Measurements from ENCODE around the gene KCNJ2.

Gene KCNJ2

GRCh38 chr17:70159980-70160379, 9.4 kb upstream of the KCNJ2 start:
- DNase-seq (ENCODE audit: low spot score) = no peak

- DNase-seq (ENCODE audit: low spot score) = no peak
Observed at GRCh38 chr17:70161519-70161918, 7.8 kb upstream of the KCNJ2 start.

GRCh38 chr17:70165383-70165782, 3.9 kb upstream of the KCNJ2 start:
- no peak for DNase-seq (ENCODE audit: low spot score)

DNA sequence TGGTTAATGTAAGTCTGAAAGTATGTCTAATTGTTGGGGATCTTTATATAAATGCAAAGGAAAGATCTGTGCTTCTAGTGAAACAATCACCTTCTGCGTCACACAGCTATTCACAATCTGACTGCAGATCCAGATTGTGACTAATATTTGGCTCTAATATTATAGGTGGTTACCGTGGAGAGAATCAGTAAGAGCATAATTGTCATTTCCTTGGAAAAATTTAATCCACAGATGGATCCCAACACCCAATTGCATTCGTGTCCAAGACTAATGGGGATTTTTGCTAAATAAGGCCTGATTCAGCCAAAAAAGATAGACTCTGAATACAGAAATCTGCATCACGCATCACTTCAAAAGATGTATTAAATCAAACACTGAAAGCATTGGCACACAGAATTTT, 2.7 kb upstream of the KCNJ2 start:
- DNase-seq (ENCODE audit: low spot score) = no peak

DNA sequence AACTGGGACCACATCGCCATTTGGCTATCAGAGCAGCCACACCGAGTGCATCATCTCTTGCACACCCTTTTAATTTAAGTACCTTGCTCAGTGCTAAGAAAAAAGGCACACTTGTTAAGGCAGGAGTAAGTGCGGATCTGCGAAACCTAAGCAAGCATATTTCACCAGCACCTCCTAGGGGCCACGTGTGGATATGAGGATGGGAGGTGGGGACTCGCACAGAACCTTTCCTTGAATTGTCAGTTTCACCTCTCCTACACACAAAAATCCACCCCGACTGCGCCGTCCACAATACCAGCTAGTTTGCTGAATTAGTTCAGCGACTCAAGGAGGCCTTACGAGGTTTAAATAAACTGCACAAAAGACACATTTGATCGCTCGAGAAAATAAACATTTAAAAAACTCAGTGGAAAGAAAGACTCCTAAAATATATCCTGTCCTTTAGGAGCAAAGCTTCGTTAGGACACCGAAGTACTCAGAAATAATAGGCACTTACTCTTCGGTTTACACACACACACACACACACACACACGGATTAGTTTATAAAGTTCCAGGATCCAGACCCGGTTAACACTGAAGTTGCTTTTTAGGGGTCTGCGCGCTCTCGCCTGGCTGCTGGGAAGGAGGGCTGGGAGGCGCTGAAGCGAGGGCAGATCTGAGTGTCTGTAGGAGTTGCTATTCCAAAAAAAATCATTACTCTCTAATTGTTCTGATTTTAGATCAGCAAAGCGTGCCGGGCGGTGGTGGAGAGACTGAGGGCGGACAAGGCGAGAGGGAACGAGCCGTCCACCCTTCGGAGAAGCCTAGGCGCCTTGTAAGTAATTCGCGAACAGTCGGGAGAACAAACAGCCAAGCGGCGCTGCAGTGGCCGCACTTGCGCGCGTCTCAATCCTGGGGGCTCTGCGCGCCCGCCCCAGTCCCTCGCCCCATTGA, 1.0 kb upstream of the KCNJ2 start:
- DNase-seq (ENCODE audit: low spot score) = peak; percentile 27

DNA sequence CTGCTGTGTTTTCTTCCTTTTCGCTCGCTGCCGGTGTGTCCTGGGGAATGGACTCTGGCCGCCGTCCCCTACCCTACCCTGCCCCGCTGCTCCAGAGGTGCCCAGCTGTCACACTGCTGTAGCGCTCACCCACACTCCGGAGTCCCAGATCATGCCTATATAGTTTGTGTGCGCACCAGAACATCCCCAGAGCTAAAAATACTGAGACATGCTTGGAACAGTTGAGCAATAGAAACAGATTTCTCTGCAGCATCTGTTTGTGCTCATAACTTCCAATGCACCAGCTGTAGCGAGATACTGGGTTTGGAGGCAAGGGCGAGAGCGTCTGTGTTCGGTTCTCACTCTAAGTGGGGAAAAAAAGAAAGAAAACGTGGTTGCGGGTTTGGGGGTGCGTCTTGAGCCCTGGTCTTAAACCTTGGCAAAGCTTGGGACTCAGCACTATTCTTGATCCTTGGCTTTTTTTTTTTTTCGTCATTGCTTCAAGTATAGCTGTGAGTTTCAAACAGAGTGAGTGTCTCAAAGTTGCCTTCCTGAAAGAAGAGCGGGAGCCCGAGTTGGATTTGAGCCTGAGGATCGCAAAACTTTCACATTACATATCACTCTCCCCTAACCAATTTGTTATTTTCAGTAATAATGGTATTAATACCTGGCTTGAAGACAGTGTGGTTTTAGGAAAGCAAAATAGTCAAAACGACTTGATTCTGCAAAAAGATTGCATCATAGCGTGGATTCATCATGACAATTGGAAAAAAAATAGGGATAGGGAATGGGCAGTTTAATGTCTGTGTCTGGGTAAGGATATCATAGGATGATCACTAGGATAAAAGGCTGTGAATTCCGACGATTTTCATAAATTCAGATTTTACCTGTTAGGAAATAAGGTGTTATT, 621 bp downstream of the KCNJ2 start:
- DNase-seq (ENCODE audit: low spot score) = no peak

DNA sequence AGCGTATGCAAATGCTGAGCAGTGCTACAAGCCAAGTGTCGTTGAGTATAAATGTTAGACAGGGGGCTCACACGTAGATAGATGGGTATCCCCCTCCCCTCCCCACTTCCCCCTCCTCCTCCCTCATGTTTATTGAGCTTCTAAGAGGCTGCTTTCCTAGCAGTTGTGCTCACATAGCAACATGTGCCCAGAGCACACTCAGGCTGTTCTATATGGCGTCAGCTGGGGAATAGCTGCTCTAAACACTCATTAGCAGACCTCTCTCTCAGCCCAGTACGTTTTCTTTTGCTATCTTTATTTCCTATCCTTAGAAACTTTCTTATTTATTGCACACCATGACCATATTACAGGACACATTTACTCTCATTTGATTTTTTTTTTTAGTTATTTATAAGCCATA, 1.8 kb downstream of the KCNJ2 start:
- DNase-seq (ENCODE audit: low spot score) = no peak

GRCh38 chr17:70172449-70172848, 3.1 kb downstream of the KCNJ2 start:
- no peak for DNase-seq (ENCODE audit: low spot score)

- no peak for DNase-seq (ENCODE audit: low spot score)
Observed at GRCh38 chr17:70172923-70173322, 3.6 kb downstream of the KCNJ2 start.

- no peak for DNase-seq (ENCODE audit: low spot score)
Observed at GRCh38 chr17:70173681-70174080, 4.3 kb downstream of the KCNJ2 start.

GRCh38 chr17:70181376-70181775, 12.0 kb downstream of the KCNJ2 start:
- DNase-seq (ENCODE audit: low spot score) = no peak

- DNase-seq (ENCODE audit: low spot score) = no peak
Observed at GRCh38 chr17:70181866-70182265, 12.5 kb downstream of the KCNJ2 start.

GRCh38 chr17:70183508-70183907, 14.2 kb downstream of the KCNJ2 start:
- no peak for DNase-seq (ENCODE audit: low spot score)

DNA sequence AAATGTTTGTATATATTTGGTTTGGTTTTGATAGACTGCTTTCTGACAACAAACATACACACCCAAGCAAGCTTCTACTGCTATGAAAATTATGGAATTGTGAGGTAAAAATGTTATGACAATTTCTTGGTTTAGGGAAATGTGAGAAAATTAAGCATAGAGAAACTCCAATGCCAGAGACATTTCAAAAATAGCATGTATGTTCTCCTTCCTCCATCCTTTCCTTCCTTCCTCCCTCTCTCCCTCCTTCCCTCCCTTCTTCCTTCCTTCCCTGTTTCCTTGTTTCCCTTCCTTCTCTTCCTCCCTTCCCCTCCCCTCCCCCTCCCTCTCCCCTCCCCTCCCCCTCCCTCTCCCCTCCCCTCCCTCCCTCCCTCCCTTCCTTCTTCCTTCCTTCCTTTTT, 14.9 kb downstream of the KCNJ2 start:
- DNase-seq (ENCODE audit: low spot score) = no peak

- no peak for DNase-seq (ENCODE audit: low spot score)
Observed at GRCh38 chr17:70184770-70185169, 15.4 kb downstream of the KCNJ2 start.

DNA sequence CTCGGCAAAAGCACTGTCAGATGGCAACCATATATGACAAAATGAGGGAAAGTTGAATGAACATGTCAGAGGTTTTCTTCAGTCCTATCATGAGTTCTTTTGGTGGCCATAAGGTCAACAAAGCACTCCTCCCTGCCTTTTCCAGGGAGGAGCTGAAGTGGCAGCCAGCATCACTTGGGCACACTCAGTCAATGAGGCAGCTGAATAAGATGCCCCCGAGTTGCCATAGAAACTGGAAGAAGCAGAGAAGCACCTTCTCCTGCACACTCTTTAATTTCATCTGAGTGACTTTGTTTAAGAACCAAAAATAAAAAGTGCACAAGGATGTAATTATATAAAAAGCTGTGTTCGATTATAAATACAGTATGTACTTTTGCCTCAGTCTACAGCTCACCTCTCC, 16.0 kb downstream of the KCNJ2 start:
- no peak for DNase-seq (ENCODE audit: low spot score)

DNA sequence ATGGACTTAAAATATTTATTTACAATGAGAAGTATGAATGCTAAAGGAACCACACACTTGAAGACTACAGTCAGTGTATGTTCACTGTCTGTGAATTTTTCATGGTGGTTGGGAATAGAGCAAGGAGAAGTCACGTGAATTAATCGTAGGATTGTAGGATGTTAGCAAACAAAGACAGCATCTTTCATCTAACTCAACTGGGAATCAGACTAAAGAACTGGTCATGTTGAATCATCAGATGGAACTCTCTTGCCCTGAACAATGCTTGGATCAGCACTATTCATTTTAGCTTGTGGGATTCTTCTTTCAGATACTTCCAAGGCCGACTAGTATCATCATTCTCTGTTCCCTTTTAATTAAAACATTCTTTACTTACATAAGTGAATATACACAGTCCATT, 18.1 kb downstream of the KCNJ2 start:
- no peak for DNase-seq (ENCODE audit: low spot score)

- no peak for DNase-seq (ENCODE audit: low spot score)
Observed at GRCh38 chr17:70190959-70191805, 21.9 kb downstream of the KCNJ2 start.

DNA sequence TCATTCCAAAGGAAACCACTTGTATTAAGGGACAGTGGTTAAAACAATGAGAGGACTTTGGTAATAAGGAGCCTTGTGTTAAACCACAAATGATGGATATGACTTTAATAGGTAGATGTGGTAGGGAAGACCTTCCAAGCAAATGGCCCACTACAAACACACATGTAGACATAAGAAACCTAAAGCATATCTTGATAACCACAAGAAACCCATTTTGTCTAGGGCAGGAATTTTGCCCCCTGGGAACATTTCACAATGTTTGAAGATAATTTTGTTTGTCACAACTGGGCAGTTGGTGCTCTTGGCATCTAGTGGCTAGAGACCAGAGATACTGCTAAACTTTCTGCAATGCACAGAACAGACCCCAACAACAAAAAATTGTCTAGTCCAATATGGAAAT, 25.8 kb downstream of the KCNJ2 start:
- no peak for DNase-seq (ENCODE audit: low spot score)

GRCh38 chr17:70201872-70202419, 32.6 kb downstream of the KCNJ2 start:
- DNase-seq (ENCODE audit: low spot score) = no peak

- no peak for DNase-seq (ENCODE audit: low spot score)
Observed at GRCh38 chr17:70202840-70203239, 33.5 kb downstream of the KCNJ2 start.

GRCh38 chr17:70204431-70204830, 35.1 kb downstream of the KCNJ2 start:
- DNase-seq (ENCODE audit: low spot score) = no peak
